Central memory CD4-positive, alpha-beta T cell (primary cell): ENCODE results near the gene SCNM1.
"Not testable (repeated sequence)": the region's sequence is repeated elsewhere in the genome, so short reads cannot be mapped to it uniquely, and the experiment has no call there.

ENCODE experiments used
- DNase-seq: peaks from one replicate; pipeline ENCODE4 v3.0.0; 2022

SCNM1 gene

DNA sequence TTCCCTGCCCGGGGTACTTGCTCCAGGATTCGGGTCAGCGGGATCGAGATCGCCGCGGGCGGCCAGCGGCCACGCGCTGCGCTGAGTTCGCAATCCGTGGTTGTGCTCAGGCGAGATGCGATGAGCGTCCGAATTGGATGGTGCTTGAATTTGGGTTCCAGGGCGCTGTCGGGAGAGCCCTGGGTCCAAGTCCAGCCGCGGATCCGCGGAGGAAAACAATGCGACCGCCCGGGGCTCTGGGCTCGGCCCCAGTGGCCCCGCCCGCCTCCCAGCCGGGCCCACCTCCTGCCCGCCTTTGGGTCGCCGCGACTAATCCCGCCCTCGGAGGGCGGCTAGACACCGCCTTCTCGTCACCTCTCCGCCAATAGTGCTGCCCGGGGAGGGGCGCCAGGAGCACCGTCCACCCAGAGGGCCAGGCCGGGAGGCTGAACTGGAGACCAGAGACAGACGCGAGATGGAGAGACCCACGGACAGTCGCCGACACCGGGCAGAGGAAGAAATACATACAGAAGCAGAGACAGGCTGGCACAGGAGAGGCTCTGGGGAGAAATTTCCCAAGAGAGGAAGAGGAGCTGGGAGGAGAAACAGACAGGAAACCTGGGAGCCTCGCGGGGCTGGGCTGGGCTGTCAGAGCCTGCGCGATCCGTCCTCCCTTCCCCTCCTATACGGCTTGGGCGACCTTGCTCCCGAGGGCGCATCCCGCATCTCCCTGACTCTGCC is 19.4 kb upstream of the SCNM1 start, which contains the start of gene SEMA6C:
SEMA6C (minus strand) TSS at position 220 of the 720 bp plus-strand sequence. CDS start 4,010 bp downstream, outside the sequence.
- peak; percentile 80 for DNase-seq

DNA sequence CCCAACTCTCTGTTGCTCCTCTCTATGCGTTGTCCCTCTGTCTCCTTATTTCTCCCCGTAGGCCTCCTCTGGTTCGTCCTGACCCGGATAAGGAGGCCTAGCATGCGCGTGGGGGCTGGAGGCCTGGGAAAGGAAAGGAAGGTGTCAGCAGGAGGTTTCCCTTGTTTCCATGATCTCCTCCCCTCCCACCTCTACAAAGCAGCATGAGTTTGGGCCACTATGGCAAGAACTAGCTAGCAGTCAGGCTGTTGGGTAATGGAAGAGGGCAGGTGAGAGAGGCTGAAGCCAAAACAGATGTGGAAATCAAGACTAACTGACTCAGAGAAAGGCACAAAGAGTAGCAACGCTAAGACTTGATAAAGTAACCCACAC is 18.8 kb upstream of the SCNM1 start:
- DNase-seq = no peak

DNA sequence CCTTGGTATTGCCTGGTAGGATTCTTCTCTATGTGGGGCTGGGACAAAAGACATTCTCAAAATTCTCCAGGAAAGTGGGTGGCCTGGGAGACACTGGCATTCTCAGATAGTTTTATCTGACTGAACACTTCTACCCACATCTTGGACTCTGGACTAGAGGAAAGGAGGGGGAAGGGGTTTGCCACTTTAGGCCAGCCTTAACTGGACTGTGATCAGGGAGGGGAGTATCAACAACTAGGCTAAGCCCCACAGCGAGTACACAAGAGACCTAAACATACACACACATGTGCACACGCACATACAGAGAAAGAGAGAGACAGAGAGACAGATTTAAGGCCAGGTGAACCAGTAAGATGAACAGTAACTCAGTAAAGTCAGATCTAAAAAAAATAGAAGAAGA is 18.3 kb upstream of the SCNM1 start:
- DNase-seq = no peak

DNA sequence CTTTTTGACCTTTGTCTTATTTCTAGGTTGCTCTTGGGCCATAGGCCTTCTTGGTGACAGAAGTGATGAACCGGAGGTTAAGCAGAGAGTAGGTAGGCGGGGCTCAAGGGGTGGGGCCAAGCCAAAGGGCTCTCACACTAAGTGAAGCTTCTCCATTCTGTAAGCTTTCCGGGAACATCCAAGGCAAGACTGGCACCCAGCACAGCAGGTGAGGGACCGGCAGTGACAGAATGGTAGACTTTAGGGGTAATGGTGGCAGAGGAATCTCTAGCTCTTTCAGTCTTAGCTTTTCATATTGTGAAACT is 9.5 kb upstream of the SCNM1 start, which contains the start of gene TNFAIP8L2:
TNFAIP8L2 (plus strand) TSS at position 135 of the 305 bp plus-strand sequence. CDS start 2,049 bp downstream, outside the sequence.
- peak; percentile 58 for DNase-seq

DNA sequence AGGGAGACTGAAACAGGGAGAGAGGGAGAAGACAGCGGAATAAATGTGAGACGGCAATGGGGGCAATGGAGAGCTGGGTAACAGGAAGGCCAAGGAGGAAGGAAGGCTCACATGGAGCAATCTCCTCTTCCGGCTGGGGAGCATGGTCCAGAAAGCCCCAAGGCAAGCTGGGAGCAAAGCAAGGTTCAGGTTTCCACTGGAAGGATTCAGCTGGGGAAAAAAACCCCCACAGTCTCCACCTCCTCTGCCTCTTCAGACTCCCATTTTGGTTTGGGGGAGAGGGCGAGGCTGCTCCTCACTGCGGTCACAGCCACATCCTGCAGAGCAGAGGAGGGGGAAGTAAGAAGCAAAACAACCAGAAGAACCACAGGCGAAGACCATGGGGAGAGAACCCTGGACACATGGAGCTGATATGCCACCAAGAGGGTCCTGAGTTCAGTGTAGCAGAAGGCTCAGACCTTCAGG is 8.8 kb upstream of the SCNM1 start:
- DNase-seq = peak; percentile 75

DNA sequence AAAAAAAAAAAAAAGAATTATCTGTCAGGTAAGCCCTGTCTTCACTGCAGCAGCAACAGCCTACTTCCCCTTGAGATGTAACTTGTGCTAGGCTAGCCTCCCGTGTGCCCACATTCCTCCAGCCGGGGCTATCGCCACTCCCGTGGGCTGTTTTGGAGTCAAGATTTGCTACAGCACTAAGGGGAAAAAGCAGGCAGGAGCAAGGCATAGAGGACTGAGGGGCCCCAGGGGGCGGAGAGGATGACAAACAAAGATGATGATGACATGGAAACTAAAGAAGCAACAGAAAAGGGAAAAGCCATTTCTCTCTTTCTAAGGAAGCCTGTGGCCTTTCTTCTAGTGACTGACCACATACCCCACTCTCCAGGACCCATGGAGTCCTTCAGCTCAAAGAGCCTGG is 7.6 kb upstream of the SCNM1 start:
- no peak for DNase-seq

DNA sequence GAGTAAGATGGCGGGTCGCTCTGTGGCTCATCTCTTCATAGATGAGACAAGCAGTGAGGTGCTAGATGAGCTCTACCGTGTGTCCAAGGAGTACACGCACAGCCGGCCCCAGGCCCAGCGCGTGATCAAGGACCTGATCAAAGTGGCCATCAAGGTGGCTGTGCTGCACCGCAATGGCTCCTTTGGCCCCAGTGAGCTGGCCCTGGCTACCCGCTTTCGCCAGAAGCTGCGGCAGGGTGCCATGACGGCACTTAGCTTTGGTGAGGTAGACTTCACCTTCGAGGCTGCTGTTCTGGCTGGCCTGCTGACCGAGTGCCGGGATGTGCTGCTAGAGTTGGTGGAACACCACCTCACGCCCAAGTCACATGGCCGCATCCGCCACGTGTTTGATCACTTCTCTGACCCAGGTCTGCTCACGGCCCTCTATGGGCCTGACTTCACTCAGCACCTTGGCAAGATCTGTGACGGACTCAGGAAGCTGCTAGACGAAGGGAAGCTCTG is 7.1 kb upstream of the SCNM1 start:
- DNase-seq = no peak

DNA sequence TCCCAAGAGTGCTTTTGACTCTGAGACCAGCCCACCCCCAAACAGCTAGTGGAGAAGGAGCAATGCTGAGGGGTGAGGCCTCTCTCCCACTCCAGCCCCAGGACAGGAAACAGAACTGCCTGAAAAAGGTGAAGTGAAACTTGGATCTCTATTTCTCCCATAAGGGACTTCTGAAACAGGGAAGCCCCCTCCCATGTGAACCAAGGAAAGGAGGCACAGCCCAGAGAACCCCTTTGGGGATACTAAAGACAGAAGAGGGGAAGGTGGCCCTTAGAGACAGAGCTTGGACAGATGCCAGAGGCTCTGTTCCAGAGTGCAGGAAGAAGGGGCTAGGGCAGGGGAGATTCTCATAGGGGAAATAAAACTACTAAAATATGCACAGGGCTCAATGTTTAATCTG is 6.6 kb upstream of the SCNM1 start:
- no peak for DNase-seq

DNA sequence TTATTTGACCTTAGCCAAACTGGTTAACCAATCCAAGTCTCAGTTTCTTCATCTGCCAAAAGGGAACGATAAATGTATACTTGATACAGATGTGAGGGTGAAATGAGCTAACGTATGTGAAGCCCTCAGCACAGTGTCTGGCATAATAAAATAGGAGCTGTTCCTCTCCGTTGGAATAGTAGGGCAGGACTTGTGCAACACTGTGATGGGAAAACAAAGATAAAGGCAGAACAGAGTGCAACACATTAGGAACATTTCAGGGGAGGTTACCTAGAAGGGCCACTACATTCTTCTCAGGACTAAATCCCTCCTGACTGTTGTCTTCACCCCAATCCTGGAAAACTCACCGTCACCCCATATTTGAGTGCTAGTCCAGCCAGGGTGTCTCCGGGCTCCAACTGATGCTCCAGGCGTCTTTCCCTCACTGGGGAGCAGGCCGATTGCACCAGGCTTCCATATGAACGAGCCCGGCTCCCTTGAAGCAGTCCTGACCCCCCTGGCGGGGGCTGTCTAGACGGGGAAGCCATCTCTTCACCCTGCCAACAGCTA is 1.1 kb upstream of the SCNM1 start:
- DNase-seq = no peak

DNA sequence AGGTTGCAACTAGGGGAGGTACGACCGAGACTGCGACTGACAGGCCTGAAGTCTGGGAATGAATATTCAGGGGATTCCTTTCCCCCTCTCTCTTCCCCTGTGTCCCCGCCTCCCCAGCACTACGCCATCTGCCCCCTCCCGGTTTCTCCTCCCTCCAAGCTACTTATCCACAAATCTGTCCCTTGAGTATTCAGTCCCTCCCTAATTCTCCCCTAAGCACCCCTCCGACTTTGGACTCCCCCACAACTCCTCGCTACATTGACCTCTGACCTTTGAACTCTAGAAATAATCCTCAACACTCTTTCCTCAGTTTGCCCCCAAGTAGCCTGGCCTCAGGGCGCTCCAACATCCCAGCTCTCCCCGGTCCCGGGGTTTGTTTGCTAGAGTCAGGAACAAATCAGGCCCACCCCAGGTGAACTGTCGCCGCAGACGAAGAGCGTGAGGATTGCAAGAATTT is 635 bp upstream of the SCNM1 start:
- DNase-seq = no peak

DNA sequence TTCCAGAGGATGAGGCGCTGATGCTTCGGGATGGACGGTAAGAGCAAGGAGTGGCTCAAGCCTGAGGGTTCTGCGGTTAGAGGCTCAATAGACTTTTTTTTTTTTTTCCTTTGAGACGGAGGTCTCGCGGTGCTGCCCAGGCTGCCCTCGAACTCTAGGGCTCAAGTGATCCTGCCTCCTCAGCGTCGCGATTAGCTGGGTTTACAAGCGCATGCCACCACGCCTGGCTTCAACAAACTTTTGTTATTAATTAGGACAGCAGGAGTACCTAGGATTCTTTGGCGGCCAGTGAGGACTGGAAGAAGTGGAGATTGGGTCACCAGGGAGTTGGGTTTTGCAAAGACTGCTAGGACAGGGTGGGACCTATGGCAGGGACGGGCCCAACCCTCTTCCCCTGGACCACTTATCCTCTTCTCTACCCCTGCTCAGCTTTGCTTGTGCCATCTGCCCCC is 587 bp downstream of the SCNM1 start:
- no peak for DNase-seq

DNA sequence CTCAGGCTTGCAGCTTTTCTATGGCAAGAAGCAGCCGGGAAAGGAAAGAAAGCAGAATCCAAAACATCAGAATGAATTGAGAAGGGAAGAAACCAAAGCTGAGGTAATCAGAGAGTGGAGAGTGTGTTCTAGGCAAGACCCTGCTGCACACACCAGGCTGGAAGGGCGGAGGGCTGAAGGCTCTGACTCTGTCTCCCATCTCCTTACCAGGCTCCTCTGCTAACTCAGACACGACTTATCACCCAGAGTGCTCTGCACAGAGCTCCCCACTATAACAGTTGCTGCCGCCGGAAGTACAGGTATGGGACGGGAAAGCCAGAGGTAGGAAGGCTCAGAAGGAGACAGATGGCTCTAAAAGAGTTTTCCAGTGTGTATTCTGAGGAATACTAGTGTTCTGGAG is 1.2 kb downstream of the SCNM1 start:
- DNase-seq = no peak

DNA sequence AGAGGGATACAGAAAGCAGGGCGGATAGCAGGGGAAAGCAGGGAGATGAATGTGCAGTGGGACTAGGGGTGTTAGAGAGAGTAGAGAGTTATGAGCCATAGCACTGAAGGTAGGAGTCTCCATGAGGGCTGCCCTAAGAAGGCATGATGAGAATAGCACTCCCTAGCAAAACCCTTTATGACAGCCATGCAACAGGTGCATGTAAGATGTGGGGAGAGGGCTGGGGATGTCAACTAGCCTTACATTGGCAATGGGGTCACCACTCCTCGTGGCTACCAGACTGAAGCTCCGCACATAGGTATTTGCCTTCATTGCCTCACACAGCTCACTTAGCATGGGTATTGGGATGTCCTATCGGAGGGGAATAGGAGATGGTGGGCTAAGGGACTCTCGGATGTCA is 5.2 kb downstream of the SCNM1 start:
- DNase-seq = no peak

DNA sequence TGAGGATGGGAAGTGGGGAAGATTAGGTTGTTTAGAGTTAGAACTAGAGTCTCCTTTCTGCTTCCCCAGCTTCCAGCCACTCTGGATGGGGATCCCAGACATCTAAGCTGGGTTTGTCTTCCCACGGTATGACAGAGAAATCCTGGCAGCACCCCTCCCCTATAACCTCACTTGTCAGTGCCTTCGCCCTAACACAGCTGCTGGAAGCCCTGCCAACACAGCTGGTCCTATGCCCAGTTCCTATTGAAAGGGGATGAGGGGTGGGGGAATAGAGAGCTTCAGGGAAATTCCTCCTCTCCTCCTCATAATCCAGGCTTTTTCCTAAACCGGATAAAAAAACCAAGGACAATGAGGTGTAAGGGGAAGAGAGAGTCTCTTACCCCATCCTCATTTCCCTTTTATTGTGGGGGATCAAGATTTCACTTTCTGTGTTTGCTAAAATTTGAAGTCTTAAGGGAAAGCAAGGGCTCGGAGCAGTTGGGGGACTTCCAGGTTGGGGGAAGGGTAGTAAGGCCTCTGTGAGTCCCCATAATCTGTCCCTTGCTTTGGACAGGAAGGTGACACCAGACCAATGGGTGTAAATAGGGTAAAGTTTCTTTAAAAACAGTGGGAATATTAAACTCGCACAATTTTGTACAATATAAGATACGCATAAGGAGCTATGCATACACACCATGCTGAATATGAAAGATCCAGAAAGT is 9.2 kb downstream of the SCNM1 start:
- DNase-seq = no peak

DNA sequence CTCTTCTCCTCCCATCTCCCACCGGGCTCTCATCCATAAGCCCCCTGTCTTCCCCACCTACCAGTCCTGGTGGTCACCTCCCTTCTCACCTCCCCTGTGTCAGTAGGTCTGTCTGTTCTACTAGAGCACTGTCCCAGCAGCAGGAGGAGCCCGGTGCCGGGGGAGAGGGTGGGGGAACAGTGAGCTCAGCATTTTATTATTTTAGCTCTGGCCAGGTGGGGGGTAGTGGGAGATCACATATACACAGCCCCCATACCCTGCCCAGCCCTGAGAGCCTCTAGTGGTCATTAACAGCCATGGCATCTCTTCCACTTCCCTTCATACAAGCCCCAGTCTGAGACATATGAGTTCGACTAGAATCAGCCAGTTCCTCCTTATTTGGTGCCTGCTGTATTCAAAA is 9.9 kb downstream of the SCNM1 start, which contains the start of gene TMOD4:
TMOD4 (minus strand) TSS at position 119 of the 400 bp plus-strand sequence. CDS start 1,106 bp downstream, outside the sequence.
- no peak for DNase-seq

DNA sequence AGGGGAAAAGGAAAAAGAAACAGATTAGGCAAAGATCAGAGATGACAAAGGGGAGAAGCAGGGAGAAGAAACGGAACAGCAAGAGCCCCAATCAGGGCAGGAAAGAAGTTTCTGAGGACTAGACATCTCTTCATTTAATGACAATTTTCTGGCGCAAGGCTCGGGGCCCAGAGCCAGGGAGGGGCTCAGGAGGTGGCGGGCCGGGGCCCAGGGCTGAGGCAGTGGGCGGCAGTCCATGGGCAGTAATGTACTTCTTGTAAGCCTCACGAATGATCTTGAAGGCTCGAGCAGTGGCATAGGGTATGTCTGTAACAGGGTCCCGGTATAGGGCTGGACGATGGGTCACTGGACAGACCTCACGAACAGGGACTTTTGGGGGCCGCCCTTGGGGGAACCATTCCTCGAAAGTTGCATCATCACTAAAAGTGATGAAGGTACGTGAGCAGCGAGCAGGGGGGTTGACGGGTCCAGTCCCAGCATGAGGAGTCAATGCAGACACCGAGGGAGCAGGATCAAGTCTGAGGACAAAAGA is 10.6 kb downstream of the SCNM1 start:
- no peak for DNase-seq

DNA sequence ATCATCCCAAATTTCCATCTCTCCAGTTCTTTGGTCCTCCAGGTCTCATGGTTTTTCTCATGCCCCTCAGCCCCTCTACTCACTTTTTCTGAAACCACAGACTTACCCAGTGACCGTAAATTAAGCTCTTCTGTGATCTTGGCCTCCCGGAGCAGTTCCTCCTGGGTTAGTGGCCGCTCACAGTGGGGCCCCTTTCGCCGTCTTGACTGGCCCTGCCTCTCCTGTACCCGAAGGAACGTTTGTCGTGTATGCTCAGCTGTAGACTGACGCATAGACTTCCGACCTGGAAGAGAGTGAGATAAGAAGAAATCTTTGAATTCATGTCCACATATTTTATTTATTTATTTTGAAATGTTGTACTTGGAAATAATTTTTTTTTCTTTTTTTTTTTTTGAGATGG is 18.3 kb downstream of the SCNM1 start:
- no peak for DNase-seq

DNA sequence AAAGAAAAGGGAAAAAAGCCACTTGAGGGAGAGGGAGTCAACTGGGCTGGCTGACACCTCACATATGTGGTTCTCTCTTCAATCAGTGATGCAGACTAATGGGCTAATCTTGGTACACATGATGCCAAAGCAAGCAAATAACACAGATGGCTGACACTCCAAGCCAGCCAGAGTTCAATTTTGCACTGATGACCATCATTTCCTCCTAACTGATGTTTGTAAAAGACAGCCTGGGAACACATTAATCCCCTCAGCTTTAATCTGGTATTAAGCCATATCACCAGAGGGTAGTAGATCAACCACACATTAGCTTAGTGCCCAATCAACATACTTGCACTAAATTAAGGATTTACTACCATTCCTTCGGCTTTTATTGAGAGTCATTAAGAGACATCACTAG is 21.3 kb downstream of the SCNM1 start:
- DNase-seq = no peak

DNA sequence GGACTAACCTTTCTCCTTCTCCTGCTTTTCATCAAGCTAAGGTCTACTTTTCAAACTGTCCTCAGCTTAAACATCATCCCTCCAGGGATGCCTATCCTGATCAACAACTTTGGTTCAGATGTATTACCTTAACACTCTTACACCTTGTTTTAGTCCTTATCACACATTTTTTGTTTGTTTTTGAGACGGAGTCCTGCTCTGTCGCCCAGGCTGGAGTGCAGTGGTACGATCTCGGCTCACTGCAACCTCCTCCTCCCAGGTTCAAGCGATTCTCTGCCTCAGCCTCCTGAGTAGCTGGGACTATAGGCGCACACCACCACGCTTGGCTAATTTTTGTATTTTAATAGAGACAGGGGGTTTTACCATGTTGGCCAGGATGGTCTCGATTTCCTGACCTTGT is 22.7 kb downstream of the SCNM1 start:
- DNase-seq = not testable (repeated sequence)

DNA sequence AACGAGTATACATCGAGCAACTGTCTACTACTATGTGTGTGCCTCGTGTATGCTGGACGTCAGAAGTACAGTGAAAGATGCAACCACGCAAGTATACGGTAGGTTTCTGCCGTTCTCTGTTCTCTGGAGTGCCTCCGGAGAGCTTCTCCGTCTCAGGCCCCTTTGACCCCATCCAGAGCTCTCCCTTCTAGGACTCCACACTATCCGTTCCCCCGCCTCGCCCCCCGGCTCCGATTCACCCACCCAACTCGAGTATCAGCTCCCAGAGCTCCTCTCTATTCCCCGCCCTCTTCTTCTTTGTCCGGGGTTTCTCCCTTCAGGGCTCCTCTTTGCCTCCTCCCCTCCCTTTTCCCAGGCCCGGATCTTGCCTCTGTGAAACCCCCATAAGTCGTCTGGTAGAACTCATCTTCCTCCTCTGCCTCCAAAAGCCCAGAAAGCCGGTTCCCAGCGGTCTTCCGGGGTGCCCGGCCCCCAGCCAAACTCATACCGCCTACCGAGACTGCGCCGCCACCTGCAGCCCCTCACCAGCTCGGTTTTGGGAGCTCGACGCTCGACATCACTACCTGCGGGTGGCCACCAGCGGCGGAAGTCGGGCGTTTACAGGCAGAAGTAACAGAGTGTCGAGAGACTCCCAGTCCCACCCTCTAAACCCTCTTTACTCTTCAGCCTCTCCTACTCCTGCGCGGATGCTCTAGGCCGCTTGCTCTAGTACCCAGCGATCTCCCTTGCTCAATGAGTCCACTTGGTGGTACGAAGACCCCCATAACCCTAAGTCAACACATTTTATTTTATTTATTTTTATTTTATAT is 23.9 kb downstream of the SCNM1 start, which contains the start of gene VPS72:
VPS72 (minus strand) TSS at position 561 of the 809 bp plus-strand sequence; CDS start at position 485, 76 bp downstream.
- DNase-seq = peak; percentile 83

DNA sequence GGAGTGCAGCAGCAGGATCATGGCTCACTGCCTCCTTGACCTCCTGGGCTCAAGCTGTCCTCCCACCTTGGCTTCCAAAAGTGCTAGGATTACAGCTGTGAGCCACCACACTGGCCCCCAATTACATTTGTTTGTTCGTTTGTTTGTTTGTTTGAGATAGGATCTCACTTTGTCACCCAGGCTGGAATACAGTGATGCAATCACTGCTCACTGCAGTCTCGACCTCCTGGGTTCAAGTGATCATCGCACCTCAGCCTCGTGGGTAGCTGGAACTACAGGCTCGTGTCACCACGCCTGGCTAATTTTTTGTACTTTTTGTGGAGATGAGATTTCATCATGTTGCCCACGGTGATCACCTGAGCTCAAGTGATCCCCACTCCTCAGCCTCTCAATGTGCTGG is 26.1 kb downstream of the SCNM1 start:
- DNase-seq = no peak

DNA sequence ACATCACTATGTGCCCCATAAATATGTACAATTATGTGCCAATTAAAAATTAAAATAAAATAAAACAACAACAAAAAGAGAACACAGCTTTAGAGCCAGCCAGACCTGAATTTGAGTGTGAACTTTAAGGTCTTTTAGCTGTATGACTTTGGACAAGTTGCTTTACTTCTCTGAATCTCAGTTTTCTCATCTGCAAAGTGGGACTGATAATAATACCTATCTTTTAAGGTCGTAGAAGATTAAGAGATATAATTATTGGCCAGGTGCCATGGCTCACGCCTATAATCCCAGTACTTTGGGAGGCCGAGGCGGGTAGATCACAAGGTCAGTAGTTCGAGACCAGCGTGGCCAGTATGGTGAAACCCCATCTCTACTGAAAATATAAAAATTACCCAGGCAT is 27.4 kb downstream of the SCNM1 start:
- DNase-seq = no peak
